C1 segment of cervical spinal cord (tissue), 14 donors: Measurements from ENCODE around the gene NCOA6.
A peak's percentile ranks its signal among the peaks of the same experiment; 100 is the strongest.
"Not testable (repeated sequence)": the region's sequence is repeated elsewhere in the genome, so short reads cannot be mapped to it uniquely, and the experiment has no call there.

ENCODE experiments used
- DNase-seq, 14 donors: peaks; one replicate each; lab custom pipeline; 2025; lab: John Stamatoyannopoulos, UW

NCOA6 gene

GRCh38 chr20:34720266-34720665 is 105.2 kb downstream of the NCOA6 start:
- DNase-seq = peak in 3 of 14 donors; percentile 5 to 83 (median 47)

- DNase-seq = not testable (repeated sequence)
Observed at GRCh38 chr20:34719242-34720017, 106.0 kb downstream of the NCOA6 start.

DNA sequence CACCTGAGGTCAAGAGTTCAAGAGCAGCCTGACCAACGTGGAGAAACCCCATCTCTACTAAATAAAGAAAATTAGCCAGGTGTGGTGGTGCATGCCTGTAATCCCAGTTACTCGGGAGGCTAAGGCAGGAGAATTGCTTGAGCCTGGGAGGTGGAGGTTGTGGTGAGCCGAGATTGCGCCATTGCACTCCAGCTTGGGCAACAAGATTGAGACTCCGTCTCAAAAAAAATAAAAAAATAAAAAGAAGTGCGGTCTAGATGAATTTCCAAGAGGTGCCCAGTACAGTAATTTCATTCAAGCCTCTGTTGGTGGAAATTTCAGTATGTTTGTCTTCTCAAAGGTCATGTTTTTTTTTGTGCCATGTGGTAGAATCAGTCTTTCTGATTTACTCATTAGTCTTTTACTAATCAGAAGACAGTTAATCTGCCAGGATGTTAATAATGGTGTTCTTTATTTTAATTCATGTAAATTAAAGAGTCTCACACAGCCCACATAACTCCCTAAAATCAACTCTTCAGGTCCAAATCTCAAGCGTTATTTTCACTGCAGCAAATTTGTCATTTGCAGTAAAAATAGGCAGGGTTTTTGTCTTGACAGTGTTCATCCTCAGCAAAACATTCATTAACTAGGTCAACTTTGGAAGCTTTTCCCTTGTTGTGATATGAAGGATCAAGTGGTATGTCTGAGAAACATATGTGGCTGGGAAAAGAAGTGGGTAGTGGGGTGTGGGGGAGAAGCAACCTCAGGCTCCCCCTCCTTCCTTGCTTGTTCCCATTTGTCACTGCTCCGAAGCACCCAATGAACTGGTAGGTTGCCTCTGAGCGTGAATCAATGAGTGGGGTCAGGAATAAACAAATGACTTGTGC is 108.0 kb downstream of the NCOA6 start:
- no peak for DNase-seq

DNA sequence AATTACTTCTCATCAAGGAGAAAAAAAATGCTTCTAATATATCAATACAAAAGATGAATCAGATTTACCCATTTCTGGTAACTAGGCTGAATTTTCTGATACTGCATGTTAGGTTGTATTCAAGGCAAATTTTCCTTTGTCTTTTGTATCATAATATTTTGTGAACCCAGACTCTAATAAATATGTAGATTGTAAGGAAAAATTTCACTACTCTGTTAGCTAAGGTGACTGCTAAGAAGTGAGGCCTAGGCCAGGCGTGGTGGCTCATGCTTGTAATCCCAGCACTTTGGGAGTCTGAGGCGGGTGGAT is 108.6 kb downstream of the NCOA6 start:
- no peak for DNase-seq

GRCh38 chr20:34715384-34715783 is 110.1 kb downstream of the NCOA6 start:
- no peak for DNase-seq

GRCh38 chr20:34713944-34714515 is 111.4 kb downstream of the NCOA6 start:
- DNase-seq = not testable (repeated sequence)

- no peak for DNase-seq
Observed at GRCh38 chr20:34713194-34713943, 112.1 kb downstream of the NCOA6 start.

DNA sequence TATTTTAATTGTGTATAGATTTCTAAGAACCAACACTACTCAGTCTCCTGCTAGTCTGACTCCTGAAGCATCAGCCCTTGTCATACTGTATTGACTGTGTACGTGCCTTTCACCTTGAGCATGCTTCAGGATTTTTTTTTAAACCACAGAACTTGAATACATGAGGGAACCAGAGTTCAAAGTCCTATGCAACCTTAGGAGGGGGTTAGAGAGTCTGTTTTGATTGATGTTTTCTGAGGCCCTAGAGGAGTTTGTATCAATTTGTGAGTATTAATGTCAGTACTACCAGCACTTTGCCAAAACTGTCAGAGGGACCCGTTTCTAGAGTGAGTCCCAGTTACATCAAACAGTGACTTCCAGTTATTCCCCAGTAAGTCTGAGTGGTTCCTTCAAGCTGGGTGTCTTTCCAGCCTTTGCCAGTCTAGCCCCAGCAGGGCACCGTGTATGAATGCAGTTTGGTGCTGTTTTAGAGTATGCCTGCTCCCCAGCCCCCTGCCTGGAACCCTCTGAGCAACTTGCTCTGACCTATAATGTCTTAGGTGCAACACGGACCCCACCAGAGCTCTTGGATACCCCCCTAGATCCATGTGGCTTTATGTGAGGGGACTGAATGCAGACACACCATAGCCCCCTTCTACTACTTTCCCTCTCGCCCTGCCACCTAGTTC is 112.8 kb downstream of the NCOA6 start:
- no peak for DNase-seq

GRCh38 chr20:34711813-34712430 is 113.5 kb downstream of the NCOA6 start:
- no peak for DNase-seq

- no peak for DNase-seq
Observed at GRCh38 chr20:34710861-34711574, 114.4 kb downstream of the NCOA6 start.

GRCh38 chr20:34710568-34710839 is 114.9 kb downstream of the NCOA6 start:
- no peak for DNase-seq

DNA sequence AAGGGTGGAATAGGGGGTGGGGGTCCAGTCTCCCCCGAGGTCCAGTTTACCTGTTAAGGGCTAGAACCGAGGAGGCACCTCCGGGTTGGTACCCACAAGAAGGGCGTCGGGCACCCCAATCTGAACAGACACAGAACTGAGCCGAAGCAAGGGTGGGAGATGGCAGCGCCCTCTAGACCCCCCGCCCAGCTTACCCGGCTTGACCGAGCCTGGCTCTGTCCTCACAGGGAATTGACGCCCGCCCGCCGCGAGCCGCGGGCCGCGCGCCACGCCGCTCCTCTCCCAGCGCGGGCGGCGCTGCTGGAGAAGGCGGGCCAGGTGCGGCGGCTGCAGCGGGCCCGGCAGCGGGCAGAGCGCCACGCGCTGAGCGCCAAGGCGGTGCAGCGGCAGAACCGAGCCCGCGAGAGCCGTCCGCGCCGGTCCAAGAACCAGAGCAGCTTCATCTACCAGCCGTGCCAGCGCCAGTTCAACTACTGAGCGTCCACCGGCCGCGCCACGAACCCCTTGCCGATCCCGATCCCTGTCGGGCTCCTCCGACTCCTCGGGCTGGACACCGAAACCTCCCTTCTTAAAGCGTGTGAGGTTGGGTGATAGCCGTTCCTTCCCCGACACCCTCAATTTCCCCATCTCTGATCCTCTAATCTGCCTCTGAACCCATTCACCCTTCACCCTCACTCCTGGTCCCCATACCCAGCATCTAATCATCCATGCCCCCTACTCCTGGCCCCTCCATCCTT is 115.5 kb downstream of the NCOA6 start:
- DNase-seq = peak; percentile 58 to 93 (median 84)

DNA sequence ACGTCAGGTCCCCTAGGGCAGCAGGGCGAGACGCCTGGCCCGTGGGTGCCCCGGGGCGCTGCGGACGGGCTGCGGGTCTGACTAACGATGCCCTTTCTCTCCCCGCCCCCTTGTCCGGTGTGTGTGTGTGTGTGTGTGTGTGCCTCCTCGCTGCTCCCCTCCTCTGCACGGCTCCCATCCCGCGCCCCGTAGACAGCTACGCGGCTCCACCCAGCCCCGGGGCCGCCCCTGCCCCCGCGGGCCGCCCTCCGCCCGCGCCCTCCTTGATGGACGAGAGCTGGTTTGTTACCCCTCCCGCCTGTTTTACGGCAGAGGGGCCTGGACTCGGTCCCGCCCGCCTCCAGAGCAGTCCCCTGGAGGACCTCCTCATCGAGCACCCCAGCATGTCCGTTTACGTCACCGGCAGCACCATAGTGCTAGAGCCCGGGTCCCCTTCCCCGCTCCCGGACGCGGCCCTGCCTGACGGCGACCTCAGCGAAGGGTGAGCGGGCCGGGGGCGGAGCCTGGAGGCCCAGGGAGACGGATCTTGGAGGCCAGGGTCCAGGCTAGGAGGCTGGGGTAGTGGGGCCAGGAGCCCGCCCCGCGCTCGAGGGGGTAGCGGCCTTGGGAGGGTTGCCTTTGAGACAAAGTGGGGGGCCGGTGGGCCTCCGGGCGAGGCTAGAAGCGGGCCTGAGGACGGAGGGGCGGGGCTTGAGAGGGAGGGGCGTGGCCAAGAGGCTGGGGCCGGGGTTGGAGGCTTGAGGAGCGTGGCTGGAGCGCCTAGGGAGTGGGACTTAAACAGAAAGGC is 116.2 kb downstream of the NCOA6 start:
- DNase-seq = peak in 12 of 14 donors; percentile 69 to 93 (median 85)

DNA sequence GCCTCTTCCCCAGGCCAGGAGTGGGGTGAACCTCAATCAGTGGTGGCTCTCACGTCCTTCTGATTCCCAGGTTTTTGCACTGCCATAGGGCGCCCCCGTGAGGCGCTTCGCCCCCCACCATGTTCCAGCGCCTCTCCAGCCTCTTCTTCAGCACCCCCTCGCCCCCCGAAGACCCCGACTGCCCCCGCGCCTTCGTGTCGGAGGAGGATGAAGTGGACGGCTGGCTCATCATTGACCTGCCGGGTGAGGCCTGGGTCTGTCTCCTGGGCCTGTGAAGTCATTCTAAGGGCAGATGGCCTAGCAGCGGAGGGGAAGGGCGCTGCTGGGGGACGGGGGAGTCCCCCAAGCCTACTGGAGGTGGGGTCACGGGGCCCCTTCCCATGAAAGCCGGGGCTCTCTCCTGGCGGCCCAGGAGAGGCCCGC is 116.8 kb downstream of the NCOA6 start:
- DNase-seq = peak in 11 of 14 donors; percentile 16 to 75 (median 48)

DNA sequence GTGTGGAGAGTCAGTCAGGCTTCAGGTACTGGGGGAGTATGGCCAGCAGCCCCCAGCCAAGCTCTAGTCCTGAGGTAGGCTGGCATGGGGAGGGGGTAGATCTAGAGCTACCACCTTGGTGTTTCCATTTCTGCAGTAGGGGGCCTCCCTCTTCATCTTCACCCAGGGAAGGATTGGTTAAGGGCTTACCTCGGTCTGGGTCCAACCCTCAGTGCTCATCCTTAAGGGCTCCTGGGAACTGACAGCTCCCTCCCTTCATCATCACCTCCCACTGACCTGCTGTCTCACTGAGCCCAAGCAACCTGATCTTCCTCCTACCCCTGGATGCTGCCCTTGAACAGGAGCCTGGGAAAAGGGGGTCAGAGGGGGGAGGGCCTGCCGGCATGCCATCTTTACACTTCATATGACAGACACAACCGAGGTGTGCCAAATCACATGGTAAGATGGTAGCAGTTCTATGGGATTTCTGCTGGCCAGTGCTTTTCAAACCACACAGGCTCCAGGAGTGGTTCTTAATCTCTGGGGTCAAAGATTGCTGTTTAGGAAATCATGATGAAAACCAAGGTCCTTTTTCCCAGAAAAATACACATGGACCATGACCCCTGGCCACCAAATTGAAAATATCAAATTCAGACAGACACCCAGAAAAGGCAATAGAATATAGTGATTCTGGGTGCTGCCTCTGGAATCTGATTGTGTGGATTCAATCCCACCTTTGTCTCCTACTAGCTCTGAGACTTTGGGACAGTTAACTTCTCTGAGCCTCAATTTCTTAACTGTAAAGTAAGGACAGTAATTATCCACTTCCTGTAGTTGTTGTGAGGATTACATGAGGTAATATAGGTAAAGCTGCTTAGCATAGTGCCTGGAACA is 118.3 kb downstream of the NCOA6 start:
- DNase-seq = no peak

DNA sequence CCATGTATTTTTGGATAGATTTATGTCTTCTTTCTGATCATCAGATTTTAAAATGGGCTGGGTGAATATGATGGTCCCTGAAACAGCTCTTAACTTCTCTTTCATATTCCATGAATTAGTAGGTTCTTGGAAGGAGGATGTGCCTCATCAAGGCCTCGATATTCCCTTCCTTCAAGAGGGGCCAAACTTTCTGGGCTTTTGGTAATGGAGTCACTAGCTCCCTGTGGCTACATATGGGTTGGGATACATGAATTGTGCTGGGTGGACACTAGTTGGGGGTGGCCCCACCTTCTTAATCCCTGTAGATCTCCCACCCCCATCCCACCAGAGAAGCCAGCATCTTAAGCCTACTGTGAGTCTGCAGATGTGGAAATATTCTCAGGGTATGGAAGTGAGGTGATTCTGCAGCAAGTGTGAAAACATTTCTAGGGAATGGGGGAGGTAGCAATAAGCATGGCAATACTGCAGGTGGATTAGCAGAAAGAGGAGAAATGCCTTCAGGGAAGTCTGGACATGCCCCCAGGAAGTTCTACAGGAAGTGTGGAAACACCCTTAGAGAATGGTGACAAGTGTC is 119.1 kb downstream of the NCOA6 start:
- no peak for DNase-seq
